Measurements from ENCODE around the gene MST1.

The MST1 gene

DNA sequence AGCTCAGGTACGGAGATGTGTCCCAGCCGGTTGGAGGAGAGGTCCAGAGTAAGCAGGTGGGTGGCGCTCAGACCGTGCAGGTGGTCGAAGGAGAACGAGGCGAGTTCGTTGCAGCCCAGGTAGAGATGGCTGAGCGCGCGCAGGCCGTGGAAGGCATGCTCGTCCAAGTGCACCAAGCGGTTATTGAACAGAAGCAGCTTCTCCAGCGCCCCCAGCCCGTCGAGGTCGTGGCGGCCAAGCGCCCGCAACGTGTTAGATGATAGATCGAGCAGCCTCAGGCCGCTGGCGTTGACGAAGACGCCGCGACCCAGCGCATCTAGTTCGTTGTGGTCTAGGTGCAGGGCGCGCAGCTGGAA is 29.6 kb upstream of the MST1 start:
- no peak for DNase-seq (ENCODE audit: extremely low read depth in 1 of 2, low read depth in 1 of 2)

DNA sequence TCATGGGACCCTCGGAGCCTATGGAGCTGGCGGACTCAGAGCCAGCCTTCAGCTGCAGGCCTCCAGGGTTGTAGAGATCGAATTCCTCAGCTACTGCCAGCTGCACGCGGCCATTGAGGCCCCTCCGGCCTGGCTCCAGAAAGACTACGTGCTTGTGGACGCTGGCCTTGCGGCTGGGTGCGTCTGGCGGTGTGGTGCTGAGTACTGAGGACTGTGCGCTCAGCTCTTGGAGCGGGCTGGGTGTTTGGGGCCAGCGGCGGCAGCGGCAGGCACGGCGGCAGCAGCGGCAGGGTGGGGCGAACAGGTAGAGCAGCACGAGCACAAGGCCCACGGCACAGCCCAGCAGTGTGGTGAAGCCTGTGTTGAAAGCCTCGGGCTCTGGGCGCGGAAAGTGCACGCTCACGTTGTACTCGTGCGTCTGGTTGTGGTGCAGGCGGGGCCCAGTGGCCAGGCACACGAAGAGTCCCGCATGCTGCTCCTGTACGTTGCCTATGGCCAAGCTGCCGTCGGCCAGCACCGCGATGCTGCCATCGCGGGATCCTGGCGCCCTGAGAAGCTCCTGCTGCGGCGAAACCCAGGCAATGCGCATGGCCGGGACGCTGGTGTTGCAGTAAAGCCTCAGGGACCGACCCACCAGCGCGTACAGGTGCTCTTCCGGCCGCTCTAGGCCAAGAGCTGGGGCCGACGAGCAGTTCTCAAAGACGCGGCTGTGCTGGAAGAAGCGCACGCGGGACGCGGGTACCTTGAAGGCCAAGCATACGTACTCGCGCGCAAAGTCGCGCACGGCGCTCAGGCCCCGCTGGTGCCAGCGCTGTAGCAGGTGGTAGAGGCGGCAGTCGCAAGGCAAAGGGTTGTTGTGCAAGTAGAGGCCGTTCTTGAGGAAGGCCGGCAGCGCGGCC is 28.9 kb upstream of the MST1 start:
- DNase-seq (ENCODE audit: extremely low read depth in 1 of 2, low read depth in 1 of 2): no peak

DNA sequence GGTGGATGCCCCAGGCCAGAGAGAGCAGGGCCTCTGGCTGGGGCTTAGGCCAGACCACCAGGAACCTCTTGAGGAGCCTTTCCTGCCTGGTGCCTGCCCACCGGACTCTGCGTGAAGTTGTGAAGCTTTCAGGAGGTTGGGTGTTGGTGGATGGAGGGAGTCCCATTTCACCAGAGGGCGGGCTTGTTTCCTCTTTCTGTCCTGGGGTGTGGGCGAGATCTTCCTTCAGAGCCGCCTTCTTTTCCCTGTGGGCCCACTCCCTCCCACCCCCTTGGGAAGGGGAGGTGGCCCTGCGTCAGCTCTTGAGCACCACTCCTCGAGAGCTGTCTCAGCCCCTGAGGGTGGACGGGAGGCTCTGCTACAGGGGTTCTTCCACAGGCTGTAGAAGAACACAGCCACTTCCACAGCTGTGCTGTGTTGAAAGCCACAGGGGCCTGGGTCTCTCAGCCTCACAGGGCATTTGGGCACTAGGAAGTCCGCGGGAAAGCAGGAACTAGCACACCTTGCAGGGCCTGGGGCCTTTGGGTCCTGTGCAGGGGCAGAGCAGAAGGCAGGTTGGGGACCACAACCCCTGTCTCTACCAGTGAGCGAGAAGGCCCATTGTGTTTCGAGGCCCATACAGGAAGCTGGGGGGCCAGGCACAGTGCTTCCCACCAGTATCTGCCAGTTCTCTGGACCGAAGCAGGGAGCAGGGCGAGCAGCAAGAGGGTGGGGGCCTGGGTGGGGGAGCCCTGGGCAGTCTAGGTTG is 28.1 kb upstream of the MST1 start:
- no peak for DNase-seq (ENCODE audit: extremely low read depth in 1 of 2, low read depth in 1 of 2)

DNA sequence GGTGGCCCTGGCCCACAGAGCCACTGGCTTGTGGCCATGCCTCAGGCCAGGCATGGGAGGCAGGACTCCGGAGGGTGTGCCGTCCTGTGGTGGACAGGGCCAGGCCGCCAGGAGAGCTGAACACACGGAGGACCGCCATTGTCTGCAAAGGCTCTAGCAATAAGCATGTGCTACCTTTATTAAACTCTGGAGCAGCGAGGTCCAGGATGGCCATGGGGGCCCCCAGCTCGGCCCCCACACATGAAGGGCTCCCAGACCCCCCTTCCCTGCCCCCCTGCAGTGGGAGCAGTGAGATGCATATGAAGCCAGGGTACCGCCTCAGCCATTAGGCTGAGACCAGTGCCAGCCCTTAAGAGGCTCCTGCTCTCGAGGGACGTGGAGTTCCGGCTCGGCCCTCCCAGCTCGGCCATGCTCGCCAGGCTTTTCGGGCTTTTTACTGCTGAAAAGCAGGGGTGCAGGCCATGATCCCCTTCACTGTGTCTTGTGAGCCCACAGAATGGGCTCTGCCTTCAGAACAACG is 27.5 kb upstream of the MST1 start:
- no peak for DNase-seq (ENCODE audit: extremely low read depth in 1 of 2, low read depth in 1 of 2)

DNA sequence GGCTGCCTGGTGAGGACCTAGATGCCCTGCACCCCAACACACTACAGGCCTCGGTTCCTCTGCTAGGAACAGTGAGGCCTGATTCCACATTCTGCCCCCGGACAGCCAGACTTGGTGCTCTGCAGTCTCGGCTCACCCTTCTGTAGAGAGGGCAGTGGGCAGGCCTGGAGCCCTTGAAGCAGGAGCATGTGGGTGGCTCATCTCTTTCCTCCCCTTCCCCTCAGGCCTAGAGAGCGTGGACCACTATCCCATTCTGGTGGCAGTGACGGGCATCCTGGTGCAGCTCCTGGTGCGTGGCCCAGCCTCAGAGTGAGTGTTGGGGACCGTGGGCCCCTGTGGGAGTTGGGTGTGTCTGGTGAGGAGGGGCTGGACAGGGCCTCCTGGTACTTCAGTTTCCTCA is 26.9 kb upstream of the MST1 start:
- DNase-seq (ENCODE audit: extremely low read depth in 1 of 2, low read depth in 1 of 2): no peak

DNA sequence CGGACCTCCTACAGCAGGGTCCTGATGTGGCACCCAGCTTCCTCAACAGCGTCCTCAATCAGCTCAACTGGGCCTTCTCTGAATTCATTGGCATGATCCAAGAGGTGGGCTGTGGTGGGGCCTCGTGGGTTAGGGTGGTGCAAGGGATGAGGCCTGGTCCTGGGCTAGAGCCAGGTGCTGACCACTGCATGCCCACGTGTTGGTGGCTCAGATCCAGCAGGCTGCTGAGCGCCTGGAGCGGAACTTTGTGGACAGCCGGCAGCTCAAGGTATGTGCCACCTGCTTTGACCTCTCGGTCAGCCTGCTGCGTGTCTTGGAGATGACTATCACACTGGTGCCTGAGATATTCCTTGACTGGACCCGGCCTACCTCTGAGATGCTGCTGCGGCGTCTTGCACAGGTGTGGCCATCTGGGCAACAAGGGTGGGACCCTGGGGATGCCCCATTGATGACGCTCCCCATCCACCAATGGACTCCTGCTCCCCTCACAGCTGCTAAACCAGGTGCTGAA is 26.4 kb upstream of the MST1 start:
- DNase-seq (ENCODE audit: extremely low read depth in 1 of 2, low read depth in 1 of 2): no peak

DNA sequence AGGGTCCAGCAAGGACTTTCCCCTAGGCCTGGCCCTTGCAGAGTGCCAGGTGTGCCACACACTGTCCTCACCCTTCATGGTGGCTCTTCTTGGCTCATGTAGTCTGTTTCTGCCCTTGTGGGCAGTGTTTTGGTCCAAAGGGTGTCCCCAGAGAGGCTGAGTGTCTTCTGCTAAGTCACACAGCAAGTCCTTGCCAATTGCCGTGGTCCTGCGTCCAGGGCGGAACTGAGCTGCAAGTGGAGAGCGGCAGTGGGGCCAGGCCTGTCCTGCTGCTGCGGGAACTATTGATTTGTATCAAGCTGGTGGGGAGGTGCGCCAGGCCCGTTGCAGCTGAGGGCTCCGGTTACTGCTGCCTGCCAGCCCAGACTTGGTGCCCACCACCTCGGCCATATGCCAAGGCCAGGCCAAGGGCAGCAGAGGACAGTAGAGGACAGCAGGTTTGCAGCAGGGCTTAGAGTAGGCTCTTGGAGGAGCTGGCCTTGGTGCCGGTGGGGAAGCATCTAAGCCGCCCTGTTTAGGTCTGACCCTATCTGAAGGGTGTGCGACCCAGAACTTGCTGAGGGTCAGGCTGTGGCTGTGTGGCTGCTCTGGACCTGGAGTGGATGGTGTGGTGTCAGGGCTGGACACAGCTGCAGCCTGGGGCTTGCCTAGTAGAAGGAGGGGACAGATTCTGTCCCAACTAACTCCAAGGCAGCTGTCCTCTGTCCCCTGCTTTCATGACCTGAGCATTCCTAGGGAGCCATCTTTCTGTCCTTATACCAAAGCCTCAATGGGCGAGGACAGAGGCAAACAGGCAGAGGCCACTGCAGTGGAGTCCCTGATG is 25.7 kb upstream of the MST1 start:
- no peak for DNase-seq (ENCODE audit: extremely low read depth in 1 of 2, low read depth in 1 of 2)

DNA sequence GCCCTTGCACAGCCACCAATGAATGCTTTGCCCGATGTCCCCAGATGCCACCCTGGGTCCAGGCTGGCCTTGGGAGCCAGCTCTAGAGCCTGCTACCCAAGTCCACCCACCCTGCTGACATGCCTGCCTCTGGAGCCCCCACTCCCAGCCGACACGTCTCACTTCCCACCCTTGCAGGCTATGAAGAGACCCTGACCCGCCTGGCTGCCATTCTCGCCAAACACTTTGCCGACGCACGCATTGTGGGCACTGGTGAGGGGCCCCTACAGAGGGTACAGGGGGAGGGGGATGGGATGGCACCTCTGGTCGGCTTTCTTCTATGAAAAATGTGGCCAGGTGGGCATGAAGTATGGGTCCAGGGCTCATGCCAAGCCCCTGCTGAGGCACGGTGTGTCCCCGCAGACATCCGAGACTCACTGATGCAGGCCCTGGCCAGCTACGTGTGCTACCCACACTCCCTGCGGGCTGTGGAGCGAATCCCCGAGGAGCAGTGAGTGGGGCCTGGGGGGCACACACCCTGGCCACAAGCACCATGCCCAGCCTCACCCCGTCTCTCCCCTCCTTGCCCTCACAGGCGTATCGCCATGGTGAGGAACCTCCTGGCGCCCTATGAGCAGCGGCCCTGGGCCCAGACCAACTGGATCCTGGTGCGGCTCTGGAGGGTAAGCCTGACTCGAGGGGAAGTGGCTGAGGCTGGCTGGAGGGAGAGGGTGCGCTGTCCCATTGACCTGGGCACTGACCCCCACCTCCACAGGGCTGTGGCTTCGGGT is 24.2 kb upstream of the MST1 start:
- no peak for DNase-seq (ENCODE audit: extremely low read depth in 1 of 2, low read depth in 1 of 2)

DNA sequence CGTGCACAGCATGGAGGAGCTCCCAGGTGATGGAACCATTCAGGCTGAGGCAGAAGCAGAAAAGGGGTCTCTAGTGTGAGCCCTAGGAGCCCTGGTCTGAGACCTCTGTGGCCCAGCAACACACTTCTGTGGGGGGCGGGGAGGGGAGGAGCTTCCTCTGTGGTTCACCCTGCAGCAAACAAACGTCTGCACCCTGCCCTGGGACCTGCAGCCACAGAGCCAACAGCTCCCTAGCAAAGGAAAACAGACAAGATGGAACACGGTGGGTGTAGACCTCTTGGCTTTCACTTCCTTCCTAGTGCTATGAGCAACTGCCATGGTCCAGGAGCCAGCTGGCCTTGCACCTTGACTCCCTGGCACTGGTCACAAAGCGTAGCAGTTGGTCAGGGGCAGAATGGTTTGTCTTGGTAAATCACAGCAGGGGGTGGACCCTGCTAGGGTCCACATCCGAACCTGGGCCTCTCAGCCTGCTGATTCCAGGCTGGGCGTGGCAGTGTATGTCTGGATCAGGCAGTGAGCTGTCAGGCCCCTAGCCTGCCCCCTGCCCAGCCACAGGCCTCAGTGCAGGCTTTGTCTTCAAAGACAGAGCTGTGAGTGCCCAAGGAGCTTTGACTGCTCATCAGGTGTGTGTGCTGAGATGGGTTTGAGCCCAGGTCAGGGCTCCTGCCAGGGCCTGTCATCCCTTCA is 23.5 kb upstream of the MST1 start:
- no peak for DNase-seq (ENCODE audit: extremely low read depth in 1 of 2, low read depth in 1 of 2)

DNA sequence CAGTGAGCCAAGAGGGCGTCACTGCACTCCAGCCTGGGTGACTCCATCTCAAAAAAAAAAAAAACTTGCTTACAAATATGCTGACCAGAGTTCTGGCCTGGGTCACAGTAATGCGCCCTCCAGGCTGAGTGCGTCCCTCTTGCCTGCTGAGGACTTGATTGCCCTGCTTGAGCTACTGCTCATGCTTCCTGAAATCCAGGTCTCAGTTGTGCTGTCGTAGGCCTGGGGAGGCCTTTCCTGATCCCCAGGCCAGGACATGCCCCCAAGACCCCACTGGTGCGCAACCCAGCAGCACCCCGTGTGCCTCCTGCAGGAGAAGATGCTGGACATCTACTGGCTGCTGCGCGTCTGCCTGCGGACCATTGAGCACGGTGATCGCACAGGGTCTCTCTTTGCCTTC is 22.9 kb upstream of the MST1 start:
- no peak for DNase-seq (ENCODE audit: extremely low read depth in 1 of 2, low read depth in 1 of 2)

DNA sequence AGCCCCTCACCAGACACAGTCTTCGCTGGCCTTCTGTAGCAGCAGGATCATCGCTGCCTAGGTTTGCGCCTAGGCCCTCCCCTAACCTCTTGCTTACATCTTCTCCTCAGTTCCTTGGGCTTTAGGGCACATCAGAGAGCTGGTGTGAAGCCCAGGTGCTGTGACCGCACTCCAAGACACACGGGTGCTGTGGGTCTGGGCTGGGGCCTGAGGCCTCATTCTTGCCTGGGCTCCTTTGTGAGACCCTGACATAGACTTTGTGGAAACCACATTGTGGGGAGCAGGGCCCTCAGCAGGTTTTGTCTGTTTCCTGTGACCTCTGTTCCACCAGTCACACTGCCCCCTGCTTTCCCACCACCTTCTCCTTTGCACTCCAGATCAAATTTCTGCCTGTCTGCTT is 22.2 kb upstream of the MST1 start:
- no peak for DNase-seq (ENCODE audit: extremely low read depth in 1 of 2, low read depth in 1 of 2)

DNA sequence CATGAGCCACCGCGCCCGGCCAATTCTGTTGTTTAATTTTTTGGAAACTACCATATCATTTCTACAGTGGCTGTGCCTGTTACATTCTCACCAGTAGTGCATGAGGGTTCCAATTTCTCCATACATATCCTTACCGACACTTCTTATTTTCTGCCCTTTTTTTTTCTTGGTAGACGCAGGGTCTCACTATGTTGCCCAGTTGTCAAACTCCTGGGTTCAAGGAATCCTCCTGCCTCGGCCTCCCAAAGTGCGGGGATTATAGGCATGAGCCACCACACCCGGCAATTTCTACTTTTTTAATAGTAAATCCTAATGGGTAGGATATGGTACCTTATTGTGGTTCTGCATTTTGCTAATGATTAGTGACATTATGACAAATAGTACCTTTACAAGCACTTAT is 20.6 kb upstream of the MST1 start:
- DNase-seq (ENCODE audit: extremely low read depth in 1 of 2, low read depth in 1 of 2): no peak

DNA sequence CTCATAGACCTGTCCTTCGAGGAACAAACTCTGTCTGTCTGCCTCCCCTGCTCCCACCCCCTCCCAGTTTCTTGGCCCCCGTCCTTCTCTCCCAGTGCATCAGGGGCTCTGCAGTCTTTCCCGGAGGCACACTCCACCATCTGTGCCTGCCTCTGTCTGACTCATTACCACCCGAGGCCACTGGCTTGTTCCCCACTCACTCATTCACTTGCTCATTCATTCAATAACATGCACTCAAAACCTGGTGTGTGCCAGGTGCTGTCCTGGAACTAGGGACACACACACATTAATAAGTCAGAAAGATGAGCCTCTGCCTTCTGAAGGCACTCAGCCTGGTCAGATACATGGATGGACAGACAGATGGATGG is 17.8 kb upstream of the MST1 start:
- no peak for DNase-seq (ENCODE audit: extremely low read depth in 1 of 2, low read depth in 1 of 2)

DNA sequence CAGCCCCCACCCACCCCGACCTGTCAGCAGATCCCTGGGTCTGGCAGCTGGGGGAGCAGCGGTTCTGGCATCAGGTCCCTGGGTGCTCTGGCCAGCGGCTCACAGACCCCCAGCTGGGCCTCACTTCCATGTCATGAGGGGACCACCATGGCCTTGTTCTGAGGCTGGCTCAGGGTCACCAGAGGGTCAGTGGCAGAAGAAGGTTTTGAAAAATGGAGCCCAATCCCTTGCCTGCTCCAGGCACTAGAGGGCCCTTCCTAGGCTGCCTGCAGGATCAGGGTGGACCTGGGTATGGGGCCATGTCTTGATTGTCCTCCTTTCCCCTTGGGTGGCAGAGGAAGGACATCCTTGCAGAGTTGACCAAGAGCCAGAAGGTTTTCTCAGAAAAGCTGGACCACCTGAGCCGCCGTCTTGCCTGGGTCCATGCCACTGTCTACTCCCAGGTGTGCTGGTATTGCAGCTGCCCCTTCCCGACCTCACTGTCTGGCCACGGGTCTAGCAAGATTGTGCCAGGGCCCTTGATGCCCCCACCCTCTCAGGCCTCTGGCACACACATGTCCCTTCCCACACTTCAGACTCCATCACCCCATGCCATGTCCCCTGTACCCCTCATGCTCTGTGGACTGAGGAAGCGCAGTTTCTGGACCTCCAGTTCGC is 17.3 kb upstream of the MST1 start:
- DNase-seq (ENCODE audit: extremely low read depth in 1 of 2, low read depth in 1 of 2): no peak

DNA sequence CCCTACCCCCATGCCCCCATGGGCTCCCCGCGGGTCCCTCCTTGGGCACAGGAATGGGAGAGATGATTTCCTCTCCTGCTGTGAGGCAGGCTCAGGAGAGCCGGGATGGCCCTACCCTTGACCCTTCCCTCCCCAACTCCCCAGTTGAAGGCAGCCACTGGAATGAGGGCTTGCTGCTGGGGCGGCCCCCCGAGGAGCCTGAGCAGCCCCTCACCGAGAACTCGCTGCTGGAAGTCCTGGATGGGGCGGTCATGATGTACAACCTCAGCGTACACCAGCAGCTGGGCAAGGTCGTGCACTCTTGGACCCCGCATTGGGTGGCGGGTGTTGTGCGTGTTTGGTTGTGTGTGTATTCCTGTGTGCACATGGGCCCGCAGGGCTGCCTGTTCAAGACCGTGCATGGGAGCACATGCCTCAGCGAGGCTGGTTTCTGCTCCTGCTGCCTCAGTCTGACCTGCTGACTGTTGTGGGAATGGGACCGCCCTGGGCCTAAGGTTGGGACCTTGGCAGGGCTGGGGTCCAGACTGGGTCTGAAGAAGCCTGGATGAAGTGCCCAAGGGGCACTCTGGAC is 16.2 kb upstream of the MST1 start:
- no peak for DNase-seq (ENCODE audit: extremely low read depth in 1 of 2, low read depth in 1 of 2)

DNA sequence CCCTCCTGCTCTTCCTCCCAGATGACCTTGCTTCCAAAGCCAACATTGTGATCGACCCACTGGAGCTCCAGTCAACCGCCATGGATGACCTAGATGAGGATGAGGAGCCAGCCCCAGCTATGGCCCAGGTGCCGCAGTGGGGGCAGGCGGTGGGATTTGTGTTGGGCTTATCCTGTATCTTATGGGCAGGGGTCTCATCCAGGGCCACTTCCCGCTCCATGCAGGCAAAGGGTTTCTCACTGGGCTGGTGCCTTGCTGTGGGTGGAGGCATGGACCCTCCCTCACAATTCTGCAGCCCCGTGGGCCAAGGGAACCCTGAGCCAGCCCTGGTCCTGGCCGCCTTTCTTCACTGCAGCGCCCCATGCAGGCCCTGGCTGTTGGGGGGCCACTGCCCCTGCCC is 15.4 kb upstream of the MST1 start:
- no peak for DNase-seq (ENCODE audit: extremely low read depth in 1 of 2, low read depth in 1 of 2)

DNA sequence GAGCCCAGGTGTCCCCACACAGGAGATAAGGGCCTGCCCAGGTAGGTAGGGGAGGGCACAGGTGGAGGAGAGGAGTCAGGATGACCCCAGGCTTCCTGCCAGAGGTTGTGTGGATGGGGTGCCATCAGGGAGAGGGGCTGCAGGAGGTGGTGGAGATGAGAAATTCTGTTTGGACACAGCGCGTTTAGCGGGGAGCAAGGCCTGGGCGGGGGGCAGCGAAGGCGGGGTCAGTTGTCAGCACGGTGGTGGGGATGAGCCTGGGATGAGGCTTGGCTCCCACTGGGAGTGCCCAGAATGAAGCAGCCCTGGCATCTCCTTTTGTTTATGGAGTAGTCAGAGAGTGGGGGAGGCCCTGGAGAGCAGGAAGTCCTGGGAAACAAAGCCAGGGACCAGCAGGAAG is 14.7 kb upstream of the MST1 start:
- DNase-seq (ENCODE audit: extremely low read depth in 1 of 2, low read depth in 1 of 2): no peak

DNA sequence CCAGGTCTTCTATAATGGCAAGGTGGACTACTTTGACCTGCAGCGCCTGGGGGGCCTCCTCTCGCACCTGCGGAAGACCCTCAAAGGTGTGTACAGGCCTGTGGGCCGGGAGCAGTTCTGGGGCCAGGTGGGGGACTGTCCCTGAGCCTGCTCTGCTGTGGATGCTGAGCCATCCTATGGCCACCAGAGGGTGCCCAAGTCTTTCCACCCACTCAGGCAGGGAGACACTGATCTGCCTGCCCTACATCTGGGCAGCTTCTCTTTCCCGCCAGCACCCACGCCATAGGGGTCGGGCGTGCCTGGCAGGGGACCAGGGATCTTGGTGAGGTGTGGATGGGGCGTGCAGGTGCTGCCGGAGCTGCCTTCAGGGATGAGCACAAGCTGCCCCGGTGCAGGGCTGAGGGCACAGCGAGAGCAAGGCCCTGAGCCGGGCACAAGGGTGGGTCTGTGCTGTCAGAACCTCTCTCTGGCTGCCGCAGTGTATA is 14.2 kb upstream of the MST1 start:
- DNase-seq (ENCODE audit: extremely low read depth in 1 of 2, low read depth in 1 of 2): peak in 1 of 2 donors; percentile 36

DNA sequence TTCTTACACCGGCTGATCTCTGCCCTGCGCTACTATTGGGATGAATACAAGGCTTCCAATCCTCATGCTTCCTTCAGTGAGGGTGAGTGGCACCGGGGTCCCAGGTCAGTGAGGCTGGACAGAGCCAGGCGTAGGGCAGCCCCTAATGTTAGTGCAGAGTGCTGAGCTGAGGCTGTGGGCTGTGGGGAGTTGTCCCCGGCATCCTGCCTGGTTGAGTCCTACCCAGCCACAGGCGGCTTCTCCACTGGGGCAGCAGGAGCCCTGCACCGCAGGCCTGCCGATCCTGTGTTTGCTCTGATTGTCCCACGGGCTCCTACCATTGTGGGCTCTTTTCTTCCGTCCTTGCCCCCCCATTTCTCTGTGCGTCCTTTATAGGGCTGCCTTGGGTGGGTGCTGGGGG is 13.4 kb upstream of the MST1 start:
- no peak for DNase-seq (ENCODE audit: extremely low read depth in 1 of 2, low read depth in 1 of 2)
